ENCODE results near the gene PRICKLE4.

PRICKLE4 gene

DNA sequence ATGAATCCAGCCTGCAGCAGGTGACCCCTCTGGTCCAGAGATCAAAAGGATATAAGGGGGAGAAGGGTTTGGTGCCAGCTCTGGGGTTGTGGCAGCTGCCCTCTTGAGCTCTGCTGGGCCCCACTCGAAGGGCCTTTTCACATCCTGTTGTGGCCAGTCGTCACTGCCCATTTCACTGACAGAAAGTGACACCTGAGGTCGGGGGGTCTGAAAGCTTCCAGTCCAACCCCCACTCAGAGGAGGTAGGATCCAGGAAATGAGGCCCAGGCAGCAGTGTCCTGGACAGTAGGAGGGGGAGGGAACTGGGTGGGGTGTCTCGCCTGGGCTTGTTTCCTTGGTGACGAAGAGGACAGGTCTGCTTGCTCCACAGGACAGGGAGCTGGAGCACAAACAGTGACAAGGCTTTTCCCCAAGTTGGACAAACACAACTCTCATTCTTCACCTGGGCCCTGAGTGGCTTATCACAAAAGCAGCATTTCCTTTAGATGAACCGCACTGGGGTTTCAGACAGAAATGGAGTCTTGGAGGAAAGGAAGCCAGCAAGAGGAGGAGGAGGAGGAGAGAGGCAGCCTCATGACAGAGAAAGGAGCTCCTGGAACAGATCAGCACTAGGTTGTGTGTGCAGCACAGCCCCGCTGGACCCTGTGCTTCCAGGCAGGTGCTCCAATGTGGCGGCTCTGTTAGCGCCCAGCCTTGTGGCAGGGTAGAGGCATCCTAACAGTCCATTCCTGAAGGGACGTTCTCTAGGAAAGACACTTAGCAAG, 11.9 kb upstream of the PRICKLE4 start (continued):
- TF ChIP-seq, protein P1, sequence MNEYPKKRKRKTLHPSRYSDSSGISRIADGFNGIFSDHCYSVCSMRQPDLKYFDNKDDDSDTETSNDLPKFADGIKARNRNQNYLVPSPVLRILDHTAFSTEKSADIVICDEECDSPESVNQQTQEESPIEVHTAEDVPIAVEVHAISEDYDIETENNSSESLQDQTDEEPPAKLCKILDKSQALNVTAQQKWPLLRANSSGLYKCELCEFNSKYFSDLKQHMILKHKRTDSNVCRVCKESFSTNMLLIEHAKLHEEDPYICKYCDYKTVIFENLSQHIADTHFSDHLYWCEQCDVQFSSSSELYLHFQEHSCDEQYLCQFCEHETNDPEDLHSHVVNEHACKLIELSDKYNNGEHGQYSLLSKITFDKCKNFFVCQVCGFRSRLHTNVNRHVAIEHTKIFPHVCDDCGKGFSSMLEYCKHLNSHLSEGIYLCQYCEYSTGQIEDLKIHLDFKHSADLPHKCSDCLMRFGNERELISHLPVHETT (tag by site-specific recombination; IDR thresholded peaks at IDR 0.05), result no peak
- no peak for TF ChIP-seq ZNF133 (tag by site-specific recombination; IDR thresholded peaks at IDR 0.05)
- TF ChIP-seq, protein P2, sequence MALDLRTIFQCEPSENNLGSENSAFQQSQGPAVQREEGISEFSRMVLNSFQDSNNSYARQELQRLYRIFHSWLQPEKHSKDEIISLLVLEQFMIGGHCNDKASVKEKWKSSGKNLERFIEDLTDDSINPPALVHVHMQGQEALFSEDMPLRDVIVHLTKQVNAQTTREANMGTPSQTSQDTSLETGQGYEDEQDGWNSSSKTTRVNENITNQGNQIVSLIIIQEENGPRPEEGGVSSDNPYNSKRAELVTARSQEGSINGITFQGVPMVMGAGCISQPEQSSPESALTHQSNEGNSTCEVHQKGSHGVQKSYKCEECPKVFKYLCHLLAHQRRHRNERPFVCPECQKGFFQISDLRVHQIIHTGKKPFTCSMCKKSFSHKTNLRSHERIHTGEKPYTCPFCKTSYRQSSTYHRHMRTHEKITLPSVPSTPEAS (tag by site-specific recombination; IDR thresholded peaks at IDR 0.05), result no peak
- TF ChIP-seq EGR2 (tag by site-specific recombination; IDR thresholded peaks at IDR 0.05; ENCODE audit: low read depth), result no peak
- no peak for TF ChIP-seq ATF2 (tag by site-specific recombination; IDR thresholded peaks at IDR 0.05; ENCODE audit: low read depth)
- TF ChIP-seq GLIS1 (tag by site-specific recombination; IDR thresholded peaks at IDR 0.05), result no peak
- TF ChIP-seq PRDM10 (tag by site-specific recombination; IDR thresholded peaks at IDR 0.05), result peak; percentile 26; the same call in 1 of the 2 replicates
- no peak for TF ChIP-seq ZNF670 (tag by site-specific recombination; IDR thresholded peaks at IDR 0.05; ENCODE audit: low read depth)
- no peak for TF ChIP-seq FEZF1 (tag by site-specific recombination; IDR thresholded peaks at IDR 0.05)
- 0 out of 2 replicates have a peak, but pooled peaks have one; percentile 7 for TF ChIP-seq SP2 (tag by site-specific recombination; IDR thresholded peaks at IDR 0.05)
- TF ChIP-seq ZIC2 (tag by site-specific recombination; IDR thresholded peaks at IDR 0.05), result no peak

DNA sequence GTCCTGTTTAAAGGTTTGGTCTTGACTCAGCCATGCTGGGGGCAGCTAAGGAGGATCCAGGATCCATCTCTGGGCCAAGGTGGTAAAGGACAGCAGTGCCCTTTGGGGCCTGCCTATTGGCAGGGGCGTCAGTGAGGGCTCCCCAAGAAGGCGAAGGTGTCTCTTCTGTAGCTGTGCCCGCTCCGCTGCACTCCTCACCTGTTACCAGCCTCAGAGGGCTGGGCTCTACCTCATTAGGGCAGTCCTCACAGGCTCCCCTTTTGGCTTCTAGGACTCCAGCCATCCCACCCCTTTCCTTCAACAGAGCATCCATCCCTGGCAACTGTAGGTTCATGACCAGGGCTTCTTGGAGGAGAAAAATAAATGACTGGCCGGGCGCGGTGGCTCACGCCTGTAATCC, 11.2 kb upstream of the PRICKLE4 start:
- H3K36me3 ChIP-seq (ENCODE audit: control insufficient read depth in 2 of 2, insufficient read depth in 1 of 2, low read length in 2 of 2), result peaks cover 0 to 35% of the 10 kb centered on the region in 2 experiments; a peak in 2 of 3 replicates
- H3K9me3 ChIP-seq (ENCODE audit: control insufficient read depth, insufficient read depth, low read depth, low read length), result no peaks in the 10 kb centered on the region
- H3K4me1 ChIP-seq (ENCODE audit: control insufficient read depth, insufficient read depth, low read length), result peaks cover 4% of the 10 kb centered on the region; the same call in 1 of the 2 replicates
- CTCF ChIA-PET, result interaction anchor here (0.5 to 3.5 kb wide), 6 partner anchors 15 to 498 kb away, joined by 3 to 19 read pairs (median 3); partner anchors contain the start of gene TOMM6
- POLR2A ChIA-PET, result interaction anchor here (1.4 kb wide), 1 partner anchor 18 kb away, joined by 5 read pairs; the partner anchor contains the start of gene TOMM6
- no peak overlapping the region for H3K4me3 ChIP-seq (ENCODE audit: low read depth, low read length)
- H3K27ac ChIP-seq (ENCODE audit: extremely low read depth, low read depth, low read length), result no peak overlapping the region
- TF ChIP-seq, protein P3, sequence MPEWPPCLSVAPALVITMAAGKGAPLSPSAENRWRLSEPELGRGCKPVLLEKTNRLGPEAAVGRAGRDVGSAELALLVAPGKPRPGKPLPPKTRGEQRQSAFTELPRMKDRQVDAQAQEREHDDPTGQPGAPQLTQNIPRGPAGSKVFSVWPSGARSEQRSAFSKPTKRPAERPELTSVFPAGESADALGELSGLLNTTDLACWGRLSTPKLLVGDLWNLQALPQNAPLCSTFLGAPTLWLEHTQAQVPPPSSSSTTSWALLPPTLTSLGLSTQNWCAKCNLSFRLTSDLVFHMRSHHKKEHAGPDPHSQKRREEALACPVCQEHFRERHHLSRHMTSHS (tag by site-specific recombination; IDR thresholded peaks at IDR 0.05), result no peak
- TF ChIP-seq ZNF776 (tag by site-specific recombination; IDR thresholded peaks at IDR 0.05; ENCODE audit: borderline replicate concordance) (no peak), ZBTB8A (tag by site-specific recombination; IDR thresholded peaks at IDR 0.05) (no peak), ZNF274 (IDR thresholded peaks at IDR 0.05; ENCODE audit: low read length) (no peak), ZNF274 (tag by site-specific recombination; IDR thresholded peaks at IDR 0.05; ENCODE audit: borderline replicate concordance) (no peak), PRDM6 (tag by site-specific recombination; IDR thresholded peaks at IDR 0.05) (no peak), ZNF621 (tag by site-specific recombination; IDR thresholded peaks at IDR 0.05) (no peak), OVOL3 (tag by site-specific recombination; IDR thresholded peaks at IDR 0.05) (no peak), GLI4 (tag by site-specific recombination; IDR thresholded peaks at IDR 0.05) (no peak), YY2 (tag by site-specific recombination; IDR thresholded peaks at IDR 0.05) (no peak)
- TF ChIP-seq, protein P4, sequence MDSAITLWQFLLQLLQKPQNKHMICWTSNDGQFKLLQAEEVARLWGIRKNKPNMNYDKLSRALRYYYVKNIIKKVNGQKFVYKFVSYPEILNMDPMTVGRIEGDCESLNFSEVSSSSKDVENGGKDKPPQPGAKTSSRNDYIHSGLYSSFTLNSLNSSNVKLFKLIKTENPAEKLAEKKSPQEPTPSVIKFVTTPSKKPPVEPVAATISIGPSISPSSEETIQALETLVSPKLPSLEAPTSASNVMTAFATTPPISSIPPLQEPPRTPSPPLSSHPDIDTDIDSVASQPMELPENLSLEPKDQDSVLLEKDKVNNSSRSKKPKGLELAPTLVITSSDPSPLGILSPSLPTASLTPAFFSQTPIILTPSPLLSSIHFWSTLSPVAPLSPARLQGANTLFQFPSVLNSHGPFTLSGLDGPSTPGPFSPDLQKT (IDR thresholded peaks at IDR 0.05; ENCODE audit: borderline replicate concordance, low read depth, low read length), result no peak
